GM23338 (cell line): ENCODE results near the gene EPHB1. TPM values are rescaled to one million over a fixed set of nuclear protein-coding genes. Genes with fewer than 3 reads are reported as not detected.

Experiments used
- ATAC-seq: fragments of 200-7000 bp; cut with Tn5 transposase; 3 replicates; pipeline ENCODE4 v1.9.1; 2020
- DNase-seq: peaks from one replicate; pipeline ENCODE4 v3.0.0-alpha.2; 2015; ENCODE audit warnings: low spot score
- H2AFZ ChIP-seq: fragments of 200-600 bp; sonication (generic); 2 replicates; pipeline ENCODE4 v1.8.0; 2016; ENCODE audit warnings: antibody characterized with exemption, mild to moderate bottlenecking, moderate library complexity
- H3F3A ChIP-seq: fragments of 200-600 bp; sonication (generic); replicated peaks from 2 replicates; pipeline ENCODE4 v1.8.0; 2017; ENCODE audit warnings: antibody characterized with exemption, mixed run types, low read depth
- H3K27ac ChIP-seq: fragments of 200-600 bp; sonication (generic); 2 replicates; pipeline ENCODE4 v1.6.1; 2016; ENCODE audit warnings: low read depth
- H3K27me3 ChIP-seq: fragments of 200-600 bp; sonication (generic); 2 replicates; pipeline ENCODE4 v1.8.0; 2016; ENCODE audit warnings: mild to moderate bottlenecking, mixed run types, moderate library complexity; ENCODE audit not compliant: insufficient read depth
- H3K36me3 ChIP-seq: fragments of 200-600 bp; sonication (generic); 2 replicates; pipeline ENCODE4 v1.8.0; 2016; ENCODE audit warnings: mild to moderate bottlenecking; ENCODE audit not compliant: insufficient read depth
- H3K4me1 ChIP-seq: fragments of 200-600 bp; sonication (generic); 2 replicates; pipeline ENCODE4 v1.8.0; 2016; ENCODE audit warnings: mild to moderate bottlenecking, moderate library complexity; ENCODE audit not compliant: insufficient read depth
- H3K4me2 ChIP-seq: fragments of 200-600 bp; sonication (generic); 2 replicates; pipeline ENCODE4 v1.7.1; 2017; ENCODE audit warnings: mixed run types
- H3K4me3 ChIP-seq: fragments of 200-600 bp; sonication (generic); 2 replicates; pipeline ENCODE4 v1.6.1; 2016; ENCODE audit warnings: mixed run types
- H3K79me2 ChIP-seq: fragments of 200-600 bp; sonication (generic); replicated peaks from 2 replicates; pipeline ENCODE4 v1.8.0; 2017; ENCODE audit warnings: mild to moderate bottlenecking; ENCODE audit not compliant: insufficient read depth
- H3K9me2 ChIP-seq: fragments of 200-600 bp; sonication (generic); 2 replicates; pipeline ENCODE4 v1.8.0; 2017; ENCODE audit not compliant: insufficient read depth
- H4K20me1 ChIP-seq: fragments of 200-600 bp; sonication (generic); replicated peaks from 2 replicates; pipeline ENCODE4 v1.8.0; 2017; ENCODE audit warnings: mild to moderate bottlenecking; ENCODE audit not compliant: insufficient read depth
- H3K27ac Mint-ChIP-seq: 2 replicates; pipeline ENCODE4 v1.8.0; 2020; ENCODE audit warnings: inconsistent platforms, mild to moderate bottlenecking, moderate library complexity, mixed read lengths
- H3K27me3 Mint-ChIP-seq: 3 replicates; pipeline ENCODE4 v1.8.0; 2022; ENCODE audit warnings: low read depth, mild to moderate bottlenecking, moderate library complexity, mixed read lengths, inconsistent platforms; ENCODE audit not compliant: insufficient read depth, poor library complexity
- H3K36me3 Mint-ChIP-seq: 3 replicates; pipeline ENCODE4 v1.8.0; 2021; ENCODE audit warnings: low read depth, mild to moderate bottlenecking, inconsistent platforms, moderate library complexity, mixed read lengths
- H3K4me1 Mint-ChIP-seq: 3 replicates; pipeline ENCODE4 v1.8.0; 2020; ENCODE audit warnings: mild to moderate bottlenecking, inconsistent platforms, mixed read lengths
- H3K4me3 Mint-ChIP-seq: 3 replicates; pipeline ENCODE4 v1.8.0; 2021; ENCODE audit warnings: moderate library complexity, mild to moderate bottlenecking, inconsistent platforms, mixed read lengths
- H3K9me3 Mint-ChIP-seq: 3 replicates; pipeline ENCODE4 v1.8.0; 2020; ENCODE audit warnings: moderate library complexity, mild to moderate bottlenecking, inconsistent platforms, mixed read lengths
- CTCF ChIP-seq, 2 experiments: fragments of 200-600 bp in 1 of 2; sonication (generic) in 1 of 2; conservative IDR thresholded peaks; 2 replicates each; pipeline versions ENCODE4 v1.5.1 to v1.6.1; 2016 to 2017; ENCODE audit warnings: antibody characterized with exemption in 2 of 2, low read depth in 2 of 2, mild to moderate bottlenecking in 2 of 2, moderate library complexity in 1 of 2
- ETS1 ChIP-seq: IDR thresholded peaks from 2 replicates; pipeline ENCODE4 v1.6.1; 2016; ENCODE audit warnings: antibody characterized with exemption
- EZH2 ChIP-seq: fragments of 200-600 bp; sonication (generic); IDR thresholded peaks from one replicate; pipeline ENCODE4 v1.8.0; 2017; ENCODE audit warnings: antibody characterized with exemption, mild to moderate bottlenecking, low read depth; ENCODE audit not compliant: unreplicated experiment
- EZH2phosphoT487 ChIP-seq: fragments of 200-600 bp; sonication (generic); IDR thresholded peaks from one replicate; pipeline ENCODE4 v1.8.1; 2018; ENCODE audit warnings: antibody characterized with exemption; ENCODE audit not compliant: unreplicated experiment
- JUNB ChIP-seq: IDR thresholded peaks from one replicate; pipeline ENCODE4 v1.6.1; 2016; ENCODE audit warnings: antibody characterized with exemption; ENCODE audit not compliant: unreplicated experiment
- NANOG ChIP-seq: IDR thresholded peaks from 2 replicates; pipeline ENCODE4 v1.6.1; 2016; ENCODE audit warnings: antibody characterized with exemption, borderline replicate concordance
- POLR2AphosphoS5 ChIP-seq: IDR thresholded peaks from 2 replicates; pipeline ENCODE4 v1.6.1; 2016; ENCODE audit warnings: antibody characterized with exemption, low read depth
- STAT1 ChIP-seq: IDR thresholded peaks from one replicate; pipeline ENCODE4 v1.6.1; 2016; ENCODE audit warnings: antibody characterized with exemption; ENCODE audit not compliant: unreplicated experiment
- ZNF462 ChIP-seq: fragments of 250-450 bp; sonication (Bioruptor Pico); IDR thresholded peaks from 2 replicates; pipeline ENCODE4 v1.5.0; 2020; ENCODE audit warnings: mild to moderate bottlenecking, moderate library complexity
- polyA plus RNA-seq: library from polyadenylated mRNA; unstranded; fragments of >200 nt; fragmentation: Nextera tagmentation; extraction: Ambion mirVana; gene quantifications from 2 replicates; pipeline ENCODE4 v1.2.1, GENCODE V29; 2016
- total RNA-seq: library from RNA; depleted of rRNA; stranded (reverse); fragments of >200 nt; shearing (Covaris generic); gene quantifications from 2 replicates; pipeline ENCODE4 v1.2.3, GENCODE V29; 2014
- TF ChIP-seq, protein P1 (sequence below): IDR thresholded peaks from one replicate; pipeline ENCODE4 v1.6.1; 2018; ENCODE audit warnings: antibody characterized with exemption; ENCODE audit not compliant: unreplicated experiment

EPHB1 gene
- total and polyA plus RNA-seq, 2 experiments from 2014 or later = 2.7 to 5.2 TPM

DNA sequence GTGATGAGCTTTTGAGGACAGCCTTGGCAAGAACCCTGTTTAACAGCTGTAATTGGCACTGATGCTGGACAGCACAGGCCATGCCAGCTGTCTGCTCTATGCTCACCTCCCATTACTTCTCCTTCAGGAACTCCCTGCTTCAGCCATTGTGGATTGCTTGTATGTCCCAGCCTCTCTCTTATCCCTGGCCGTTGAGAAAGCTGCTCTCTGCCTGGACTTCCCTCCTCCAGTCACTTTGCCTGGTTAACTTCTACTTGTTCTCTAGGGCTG is 444.5 kb downstream of the EPHB1 start (continued):
- TF ChIP-seq POLR2AphosphoS5 (no peak), NANOG (no peak), JUNB (no peak), ETS1 (no peak), EZH2 (no peak), STAT1 (no peak), CTCF (conservative IDR thresholded peaks at IDR 0.05; ENCODE audit: low read depth in 2 of 2) (no peak)
- TF ChIP-seq, protein P1, sequence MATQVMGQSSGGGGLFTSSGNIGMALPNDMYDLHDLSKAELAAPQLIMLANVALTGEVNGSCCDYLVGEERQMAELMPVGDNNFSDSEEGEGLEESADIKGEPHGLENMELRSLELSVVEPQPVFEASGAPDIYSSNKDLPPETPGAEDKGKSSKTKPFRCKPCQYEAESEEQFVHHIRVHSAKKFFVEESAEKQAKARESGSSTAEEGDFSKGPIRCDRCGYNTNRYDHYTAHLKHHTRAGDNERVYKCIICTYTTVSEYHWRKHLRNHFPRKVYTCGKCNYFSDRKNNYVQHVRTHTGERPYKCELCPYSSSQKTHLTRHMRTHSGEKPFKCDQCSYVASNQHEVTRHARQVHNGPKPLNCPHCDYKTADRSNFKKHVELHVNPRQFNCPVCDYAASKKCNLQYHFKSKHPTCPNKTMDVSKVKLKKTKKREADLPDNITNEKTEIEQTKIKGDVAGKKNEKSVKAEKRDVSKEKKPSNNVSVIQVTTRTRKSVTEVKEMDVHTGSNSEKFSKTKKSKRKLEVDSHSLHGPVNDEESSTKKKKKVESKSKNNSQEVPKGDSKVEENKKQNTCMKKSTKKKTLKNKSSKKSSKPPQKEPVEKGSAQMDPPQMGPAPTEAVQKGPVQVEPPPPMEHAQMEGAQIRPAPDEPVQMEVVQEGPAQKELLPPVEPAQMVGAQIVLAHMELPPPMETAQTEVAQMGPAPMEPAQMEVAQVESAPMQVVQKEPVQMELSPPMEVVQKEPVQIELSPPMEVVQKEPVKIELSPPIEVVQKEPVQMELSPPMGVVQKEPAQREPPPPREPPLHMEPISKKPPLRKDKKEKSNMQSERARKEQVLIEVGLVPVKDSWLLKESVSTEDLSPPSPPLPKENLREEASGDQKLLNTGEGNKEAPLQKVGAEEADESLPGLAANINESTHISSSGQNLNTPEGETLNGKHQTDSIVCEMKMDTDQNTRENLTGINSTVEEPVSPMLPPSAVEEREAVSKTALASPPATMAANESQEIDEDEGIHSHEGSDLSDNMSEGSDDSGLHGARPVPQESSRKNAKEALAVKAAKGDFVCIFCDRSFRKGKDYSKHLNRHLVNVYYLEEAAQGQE = no peak

GRCh38 chr3:135240426-135240825 is 445.4 kb downstream of the EPHB1 start:
- no peak overlapping the region for H3K27ac Mint-ChIP-seq
- ATAC-seq (peak; percentile 91), DNase-seq (peak; percentile 74)
- Histone ChIP-seq H3K4me1 (no peaks in the 10 kb centered on the region), H3F3A (no peaks in the 10 kb centered on the region), H3K79me2 (no peaks in the 10 kb centered on the region), H3K4me3 (no peak overlapping the region), H3K9me2 (0 out of 2 replicates have a peak, but pooled peaks cover 4% of the 10 kb centered on the region), H3K4me2 (no peak overlapping the region), H3K27me3 (no peaks in the 10 kb centered on the region), H4K20me1 (no peaks in the 10 kb centered on the region), H3K36me3 (no peaks in the 10 kb centered on the region), H3K27ac (no peak overlapping the region), H2AFZ (no peak overlapping the region)
- H3K4me3 Mint-ChIP-seq = no peak overlapping the region
- peaks cover 23% of the 10 kb centered on the region for H3K27me3 Mint-ChIP-seq
- peaks cover 35% of the 10 kb centered on the region for H3K4me1 Mint-ChIP-seq
- no peak for TF ChIP-seq ZNF462 (CRISPR knock-in tag)
- no peak for TF ChIP-seq EZH2phosphoT487
- TF ChIP-seq CTCF (conservative IDR thresholded peaks at IDR 0.05; ENCODE audit: low read depth in 2 of 2) = peak; percentile 53 to 89
- H3K36me3 Mint-ChIP-seq = peaks cover 6% of the 10 kb centered on the region; the same call in 2 of the 3 replicates
- peaks cover 6% of the 10 kb centered on the region; the same call in 1 of the 3 replicates for H3K9me3 Mint-ChIP-seq
